K562 (cell line): ENCODE results near the gene AFG1L. TPM values are rescaled to one million over a fixed set of nuclear protein-coding genes. Genes with fewer than 3 reads are reported as not detected.

ENCODE experiments used
- ATAC-seq: fragments of 200-7000 bp; cut with Tn5 transposase; 3 replicates; pipeline ENCODE4 v1.9.1; 2020; ENCODE audit warnings: moderate library complexity
- BruUV-seq: library from RNA; stranded (reverse); fragments of 400-500 nt; replicated peaks from 2 replicates; lab custom pipeline; 2021; lab: Mats Ljungman, UMichigan
- CTCF ChIA-PET: fragments of 300-600 bp; formaldehyde crosslinking; extraction: SDS; loops from one replicate; lab custom pipeline; 2021; ENCODE audit warnings: low intra/inter-chr PET ratio; lab: Yijun Ruan, JAX
- POLR2A ChIA-PET: fragments of 300-600, 350-650 bp; sonication (Branson Sonifier 250); formaldehyde crosslinking; extraction: SDS; loops from one replicate; lab custom pipeline; 2021; ENCODE audit warnings: antibody characterized with exemption, inconsistent platforms; lab: Yijun Ruan, JAX
- DNase-seq, 4 experiments: peaks; one replicate each; pipeline versions ENCODE4 v3.0.0 to v3.0.0-alpha.2; 2011 to 2018; ENCODE audit warnings: low spot score in 3 of 4, mixed read lengths in 3 of 4; ENCODE audit errors: extremely low read depth in 1 of 4
- FAIRE-seq: peaks from 2 replicates; lab custom pipeline; 2011; peaks lifted over from hg19 to GRCh38; lab: Jason Lieb, UNC
- H2AFZ ChIP-seq: 2 replicates; pipeline ENCODE4 v1.6.0; 2011; ENCODE audit warnings: low read depth, low read length, control low read depth, inconsistent platforms
- H3K27ac ChIP-seq: fragments of 200-600 bp; 3 replicates; pipeline ENCODE4 v1.8.0; 2011; ENCODE audit warnings: low read depth, mild to moderate bottlenecking, control low read depth, inconsistent platforms, low read length, moderate library complexity, mixed read lengths; ENCODE audit errors: extremely low read depth
- H3K27me3 ChIP-seq, 2 experiments: fragments of 300-600 bp in 1 of 2; 2 replicates in 1 of 2; 3 replicates in 1 of 2; pipeline versions ENCODE4 v1.6.0 to v1.8.0; 2011; ENCODE audit warnings: inconsistent platforms in 2 of 2, low read length in 2 of 2, mild to moderate bottlenecking in 1 of 2, mixed read lengths in 1 of 2, moderate library complexity in 1 of 2; ENCODE audit not compliant: control insufficient read depth in 2 of 2, insufficient read depth in 2 of 2
- H3K36me3 ChIP-seq: fragments of 300-600 bp; 3 replicates; pipeline ENCODE4 v1.8.0; 2011; ENCODE audit warnings: mild to moderate bottlenecking, low read length, inconsistent platforms; ENCODE audit not compliant: control insufficient read depth, insufficient read depth
- H3K4me1 ChIP-seq, 2 experiments: fragments of 200-600 bp in 1 of 2; replicated peaks in 1 of 2; 2 replicates in 1 of 2; 3 replicates in 1 of 2; pipeline versions ENCODE4 v1.5.1 to v1.8.0; 2011; ENCODE audit warnings: inconsistent platforms in 2 of 2, low read length in 2 of 2, mild to moderate bottlenecking in 1 of 2, mixed read lengths in 1 of 2, moderate library complexity in 1 of 2; ENCODE audit not compliant: control insufficient read depth in 2 of 2, insufficient read depth in 2 of 2
- H3K4me2 ChIP-seq: 2 replicates; pipeline ENCODE4 v1.6.1; 2011; ENCODE audit warnings: low read length, control low read depth, inconsistent platforms, mixed read lengths; ENCODE audit not compliant: insufficient read depth
- H3K4me3 ChIP-seq: fragments of 200-600 bp; sonication (generic), shearing (Covaris generic); 2 replicates; pipeline ENCODE4 v1.5.1; 2016; ENCODE audit warnings: control low read depth, inconsistent platforms
- H3K79me2 ChIP-seq: fragments of 200-600 bp; 3 replicates; pipeline ENCODE4 v1.8.0; 2011; ENCODE audit warnings: low read length, inconsistent platforms; ENCODE audit not compliant: control insufficient read depth, insufficient read depth
- H3K9ac ChIP-seq, 2 experiments: 2 replicates each; pipeline versions ENCODE4 v1.6.0 to v1.6.1; 2011; ENCODE audit warnings: low read depth in 2 of 2, low read length in 2 of 2, control low read depth in 1 of 2, inconsistent platforms in 1 of 2, mild to moderate bottlenecking in 1 of 2, mixed read lengths in 1 of 2; ENCODE audit not compliant: insufficient read depth in 1 of 2
- H3K9me1 ChIP-seq: one replicate; pipeline ENCODE4 v1.6.0; 2011; ENCODE audit warnings: inconsistent platforms, mild to moderate bottlenecking, low read length, moderate library complexity; ENCODE audit not compliant: control insufficient read depth, insufficient read depth
- H3K9me3 ChIP-seq: replicated peaks from 2 replicates; pipeline ENCODE4 v1.5.1; 2011; ENCODE audit warnings: low read depth, low read length, inconsistent platforms; ENCODE audit not compliant: control insufficient read depth, insufficient read depth
- H4K20me1 ChIP-seq: replicated peaks from 2 replicates; pipeline ENCODE4 v1.6.1; 2011; ENCODE audit warnings: low read length, inconsistent platforms, mixed read lengths; ENCODE audit not compliant: control insufficient read depth, insufficient read depth
- DPF2 ChIP-seq: fragments of 450-650 bp; IDR thresholded peaks from 2 replicates; pipeline ENCODE4 v1.6.1; 2016
- HNRNPUL1 ChIP-seq: fragments of 200-400 bp; formaldehyde crosslinking; IDR thresholded peaks from 2 replicates; pipeline ENCODE4 v1.6.1; 2017; ENCODE audit warnings: low read length
- NR1H2 ChIP-seq: sonication (generic); formaldehyde crosslinking; IDR thresholded peaks from 2 replicates; pipeline ENCODE4 v1.4.0; 2020; ENCODE audit warnings: mild to moderate bottlenecking, missing genetic modification reagents
- RAD21 ChIP-seq, 2 experiments: fragments of 250-450 bp in 1 of 2; fragments of 450-650 bp in 1 of 2; sonication (Bioruptor Pico) in 1 of 2; formaldehyde crosslinking in 1 of 2; IDR thresholded peaks in 1 of 2; conservative IDR thresholded peaks in 1 of 2; 2 replicates each; pipeline versions ENCODE4 v1.4.0 to v1.8.0; 2020 to 2022; ENCODE audit warnings: mild to moderate bottlenecking in 2 of 2, moderate library complexity in 1 of 2
- SMC3 ChIP-seq: conservative IDR thresholded peaks from 2 replicates; pipeline ENCODE4 v1.6.1; 2011; ENCODE audit warnings: low read depth, low read length, improper control_type of control experiment; ENCODE audit not compliant: insufficient read depth
- TFAM ChIP-seq: fragments of 250-450 bp; sonication (Bioruptor Pico); conservative IDR thresholded peaks from 2 replicates; pipeline ENCODE4 v1.5.0; 2021; ENCODE audit warnings: mild to moderate bottlenecking, moderate library complexity
- ZNF707 ChIP-seq: fragments of 250-450 bp; sonication (Bioruptor Pico); conservative IDR thresholded peaks from 2 replicates; pipeline ENCODE4 v1.8.0; 2022; ENCODE audit warnings: inconsistent platforms, mild to moderate bottlenecking, moderate library complexity
- WGBS: fragments of 100-300 bp; shearing (Covaris generic); methylation state at CpG from one replicate; pipeline ENCODE4 v1.1.6; 2016; ENCODE audit warnings: low coverage, mixed read lengths; ENCODE audit not compliant: insufficient coverage; ENCODE audit errors: missing lambda C conversion rate; 5-methylcytosine and 5-hydroxymethylcytosine counted together
- in situ Hi-C: fragments of 300-500 bp; cut with MboI; formaldehyde crosslinking; loops from 4 replicates; pipeline ENCODE4 v1.15.0; 2018; ENCODE audit warnings: inconsistent platforms, mixed read lengths
- intact Hi-C: fragments of 100-400 bp; cut with micrococcal nuclease; formaldehyde crosslinking; loops from 2 replicates; pipeline ENCODE4 v1.14.2; 2022
- polyA plus RNA-seq, 8 experiments: library from polyadenylated mRNA; depleted of rRNA in 4 of 8; stranded (reverse) in 5 of 8; unstranded in 3 of 8; fragments of >200 nt; fragmentation: Nextera tagmentation in 2 of 8; fragmentation: Illumina TruSeq in 1 of 8; extraction: Ambion mirVana in 2 of 8; extraction: Trizol in 1 of 8; gene quantifications; 2 replicates each; pipeline versions ENCODE4 v1.2.1 to v1.2.3, GENCODE V29; 2011 to 2014; ENCODE audit warnings: inconsistent platforms in 1 of 8, missing spikeins in 1 of 8
- total RNA-seq, 7 experiments: library from RNA; depleted of rRNA in 6 of 7; stranded (reverse); fragments of >200 nt in 6 of 7; fragmentation: Illumina TruSeq in 2 of 7; extraction: Trizol in 2 of 7; gene quantifications; 2 replicates each; pipeline versions ENCODE4 v1.2.1 to v1.2.3, GENCODE V29; 2011 to 2021; ENCODE audit warnings: low replicate concordance in 1 of 7
- TF ChIP-seq, protein P1 (sequence below): sonication (generic); formaldehyde crosslinking; IDR thresholded peaks from 2 replicates; pipeline ENCODE4 v1.9.0; 2022; ENCODE audit warnings: mild to moderate bottlenecking, missing genetic modification reagents
- TF ChIP-seq, protein P2 (sequence below), 2 experiments: fragments of 450-650 bp; formaldehyde crosslinking in 1 of 2; IDR thresholded peaks; 2 replicates each; pipeline versions ENCODE4 v1.4.0 to v1.6.1; 2014 to 2020; ENCODE audit warnings: mild to moderate bottlenecking in 2 of 2, borderline replicate concordance in 1 of 2, low read depth in 1 of 2
- TF ChIP-seq, protein P3 (sequence below), 3 experiments: IDR thresholded peaks in 2 of 3; conservative IDR thresholded peaks in 1 of 3; 2 replicates each; pipeline ENCODE4 v1.5.1; 2011 to 2012; ENCODE audit warnings: low read length in 3 of 3, mild to moderate bottlenecking in 3 of 3, control low read depth in 2 of 3, improper control_type of control experiment in 1 of 3, inconsistent platforms in 1 of 3, low read depth in 1 of 3, mixed read lengths in 1 of 3, moderate library complexity in 1 of 3; ENCODE audit not compliant: insufficient read depth in 2 of 3

AFG1L gene
- total and polyA plus RNA-seq, 9 of the 15 experiments (the other 6 are each of a cell fraction or from before 2014, with no cell fraction given), result 2.2 to 15.5 (median 5.8) TPM

GRCh38 chr6:108526739-108527174 is 231.9 kb downstream of the AFG1L start:
- in situ Hi-C loops, result loop anchor here (5.0 kb wide), 2 partner anchors 414 to 544 kb away; no protein-coding TSS in a partner anchor
- peak; percentile 74 for ATAC-seq
- TF ChIP-seq HNRNPUL1 (no peak), NR1H2 (CRISPR knock-in tag) (no peak), ZNF707 (CRISPR knock-in tag) (no peak), TFAM (no peak), DPF2 (no peak), SMC3 (peak; percentile 81), RAD21 (CRISPR knock-in tag; conservative IDR thresholded peaks at IDR 0.05 in 1 of 2, IDR thresholded peaks at IDR 0.05 in 1 of 2) (peak; percentile 85 to 90)
- TF ChIP-seq, protein P1, sequence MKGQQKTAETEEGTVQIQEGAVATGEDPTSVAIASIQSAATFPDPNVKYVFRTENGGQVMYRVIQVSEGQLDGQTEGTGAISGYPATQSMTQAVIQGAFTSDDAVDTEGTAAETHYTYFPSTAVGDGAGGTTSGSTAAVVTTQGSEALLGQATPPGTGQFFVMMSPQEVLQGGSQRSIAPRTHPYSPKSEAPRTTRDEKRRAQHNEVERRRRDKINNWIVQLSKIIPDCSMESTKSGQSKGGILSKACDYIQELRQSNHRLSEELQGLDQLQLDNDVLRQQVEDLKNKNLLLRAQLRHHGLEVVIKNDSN (CRISPR knock-in tag), result no peak
- TF ChIP-seq, protein P2, sequence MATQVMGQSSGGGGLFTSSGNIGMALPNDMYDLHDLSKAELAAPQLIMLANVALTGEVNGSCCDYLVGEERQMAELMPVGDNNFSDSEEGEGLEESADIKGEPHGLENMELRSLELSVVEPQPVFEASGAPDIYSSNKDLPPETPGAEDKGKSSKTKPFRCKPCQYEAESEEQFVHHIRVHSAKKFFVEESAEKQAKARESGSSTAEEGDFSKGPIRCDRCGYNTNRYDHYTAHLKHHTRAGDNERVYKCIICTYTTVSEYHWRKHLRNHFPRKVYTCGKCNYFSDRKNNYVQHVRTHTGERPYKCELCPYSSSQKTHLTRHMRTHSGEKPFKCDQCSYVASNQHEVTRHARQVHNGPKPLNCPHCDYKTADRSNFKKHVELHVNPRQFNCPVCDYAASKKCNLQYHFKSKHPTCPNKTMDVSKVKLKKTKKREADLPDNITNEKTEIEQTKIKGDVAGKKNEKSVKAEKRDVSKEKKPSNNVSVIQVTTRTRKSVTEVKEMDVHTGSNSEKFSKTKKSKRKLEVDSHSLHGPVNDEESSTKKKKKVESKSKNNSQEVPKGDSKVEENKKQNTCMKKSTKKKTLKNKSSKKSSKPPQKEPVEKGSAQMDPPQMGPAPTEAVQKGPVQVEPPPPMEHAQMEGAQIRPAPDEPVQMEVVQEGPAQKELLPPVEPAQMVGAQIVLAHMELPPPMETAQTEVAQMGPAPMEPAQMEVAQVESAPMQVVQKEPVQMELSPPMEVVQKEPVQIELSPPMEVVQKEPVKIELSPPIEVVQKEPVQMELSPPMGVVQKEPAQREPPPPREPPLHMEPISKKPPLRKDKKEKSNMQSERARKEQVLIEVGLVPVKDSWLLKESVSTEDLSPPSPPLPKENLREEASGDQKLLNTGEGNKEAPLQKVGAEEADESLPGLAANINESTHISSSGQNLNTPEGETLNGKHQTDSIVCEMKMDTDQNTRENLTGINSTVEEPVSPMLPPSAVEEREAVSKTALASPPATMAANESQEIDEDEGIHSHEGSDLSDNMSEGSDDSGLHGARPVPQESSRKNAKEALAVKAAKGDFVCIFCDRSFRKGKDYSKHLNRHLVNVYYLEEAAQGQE (IDR thresholded peaks at IDR 0.05; ENCODE audit: borderline replicate concordance), result peak; percentile 80; the same call in 1 of the 2 replicates
- TF ChIP-seq, protein P2 (CRISPR knock-in tag; IDR thresholded peaks at IDR 0.05; ENCODE audit: low read depth), result no peak
- TF ChIP-seq, protein P3, sequence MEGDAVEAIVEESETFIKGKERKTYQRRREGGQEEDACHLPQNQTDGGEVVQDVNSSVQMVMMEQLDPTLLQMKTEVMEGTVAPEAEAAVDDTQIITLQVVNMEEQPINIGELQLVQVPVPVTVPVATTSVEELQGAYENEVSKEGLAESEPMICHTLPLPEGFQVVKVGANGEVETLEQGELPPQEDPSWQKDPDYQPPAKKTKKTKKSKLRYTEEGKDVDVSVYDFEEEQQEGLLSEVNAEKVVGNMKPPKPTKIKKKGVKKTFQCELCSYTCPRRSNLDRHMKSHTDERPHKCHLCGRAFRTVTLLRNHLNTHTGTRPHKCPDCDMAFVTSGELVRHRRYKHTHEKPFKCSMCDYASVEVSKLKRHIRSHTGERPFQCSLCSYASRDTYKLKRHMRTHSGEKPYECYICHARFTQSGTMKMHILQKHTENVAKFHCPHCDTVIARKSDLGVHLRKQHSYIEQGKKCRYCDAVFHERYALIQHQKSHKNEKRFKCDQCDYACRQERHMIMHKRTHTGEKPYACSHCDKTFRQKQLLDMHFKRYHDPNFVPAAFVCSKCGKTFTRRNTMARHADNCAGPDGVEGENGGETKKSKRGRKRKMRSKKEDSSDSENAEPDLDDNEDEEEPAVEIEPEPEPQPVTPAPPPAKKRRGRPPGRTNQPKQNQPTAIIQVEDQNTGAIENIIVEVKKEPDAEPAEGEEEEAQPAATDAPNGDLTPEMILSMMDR (IDR thresholded peaks at IDR 0.05 in 2 of 3, conservative IDR thresholded peaks at IDR 0.05 in 1 of 3; ENCODE audit: insufficient read depth in 2 of 3, low read depth in 1 of 3, low read length in 3 of 3), result peak; percentile 59 to 84 (median 80); a peak in 5 of 6 replicates

More at GRCh38 chr6:108526739-108527174, 231.9 kb downstream of the AFG1L start:
- intact Hi-C loops, result loop anchor here (1.0 to 2.0 kb wide), 4 partner anchors 276 to 546 kb away; no protein-coding TSS in a partner anchor
- no TSS peak for BruUV-seq
- H3K9ac ChIP-seq, result no peak overlapping the region
- no peaks in the 10 kb centered on the region for H3K79me2 ChIP-seq
- H3K36me3 ChIP-seq, result peaks cover 5% of the 10 kb centered on the region; the same call in 1 of the 3 replicates
- no peaks in the 10 kb centered on the region for H3K9me3 ChIP-seq
- 45% methylated on average over 7 of the region's 7 CpGs for WGBS
- H3K27ac ChIP-seq, result no peak overlapping the region
- H3K4me1 ChIP-seq, result no peaks in the 10 kb centered on the region
- DNase-seq (peak; percentile 44 to 50 (median 48)), FAIRE-seq (peak; percentile 96)
- no peaks in the 10 kb centered on the region for H3K9me1 ChIP-seq
- 0 out of 2 replicates have a peak, but pooled peaks cover 4% of the 10 kb centered on the region for H4K20me1 ChIP-seq
- H3K4me3 ChIP-seq, result no peak overlapping the region
- no peak overlapping the region for H2AFZ ChIP-seq
- CTCF ChIA-PET, result interaction anchor here (0.6 to 2.1 kb wide), 8 partner anchors 336 to 823 kb away, joined by 3 to 19 read pairs (median 4); no protein-coding TSS in a partner anchor
- no peak overlapping the region for H3K4me2 ChIP-seq
- H3K27me3 ChIP-seq, result no peaks in the 10 kb centered on the region
- POLR2A ChIA-PET, result interaction anchor here (0.6 to 0.7 kb wide), 2 partner anchors 321 to 416 kb away, joined by 3 read pairs; no protein-coding TSS in a partner anchor
